ENCODE measurements around the gene IRF9. TPM values are rescaled to one million over a fixed set of nuclear protein-coding genes. Genes with fewer than 3 reads are reported as not detected.

Gene IRF9
- total RNA-seq, 3 donors from 2014 or later, result 44.6 to 76.0 (median 54.7) TPM

- Histone ChIP-seq H3K27me3 (no peaks in the 10 kb centered on the region), H3K9me3 (no peaks in the 10 kb centered on the region), H3K36me3 (peaks cover 5% of the 10 kb centered on the region), H3K27ac (peak overlapping the region in 1 of 2 donors; percentile 80), H3K4me3 (no peak overlapping the region), H3K4me1 (peaks cover 0 to 8% of the 10 kb centered on the region in 2 donors)
- no peak for DNase-seq (ENCODE audit: low spot score in 2 of 2)
- intact Hi-C loops (cut with DNase I; ENCODE audit: low total_unique reads), result no loop called here
- TF ChIP-seq POLR2AphosphoS5 (IDR thresholded peaks at IDR 0.05) (no peak), POLR2A (IDR thresholded peaks at IDR 0.05) (no peak)
Observed at GRCh38 chr14:24186831-24187538, 25.9 kb downstream of the IRF9 start.

GRCh38 chr14:24187539-24187915 lies 26.5 kb downstream of the IRF9 start:
- no peak for TF ChIP-seq POLR2AphosphoS5 (IDR thresholded peaks at IDR 0.05)
- no peak for TF ChIP-seq CTCF (IDR thresholded peaks at IDR 0.05)
- TF ChIP-seq POLR2A (IDR thresholded peaks at IDR 0.05), result no peak
- no peak for DNase-seq (ENCODE audit: low spot score in 2 of 2)
- H3K27ac ChIP-seq, result peak overlapping the region in 1 of 2 donors; percentile 80
- no peaks in the 10 kb centered on the region for H3K27me3 ChIP-seq
- intact Hi-C loops (cut with DNase I; ENCODE audit: low total_unique reads), result no loop called here
- H3K36me3 ChIP-seq, result peaks cover 5% of the 10 kb centered on the region
- peak overlapping the region; percentile 68 to 79 (median 76) for H3K4me3 ChIP-seq
- H3K4me1 ChIP-seq, result peaks cover 0 to 8% of the 10 kb centered on the region in 2 donors
- H3K9me3 ChIP-seq, result no peaks in the 10 kb centered on the region

DNA sequence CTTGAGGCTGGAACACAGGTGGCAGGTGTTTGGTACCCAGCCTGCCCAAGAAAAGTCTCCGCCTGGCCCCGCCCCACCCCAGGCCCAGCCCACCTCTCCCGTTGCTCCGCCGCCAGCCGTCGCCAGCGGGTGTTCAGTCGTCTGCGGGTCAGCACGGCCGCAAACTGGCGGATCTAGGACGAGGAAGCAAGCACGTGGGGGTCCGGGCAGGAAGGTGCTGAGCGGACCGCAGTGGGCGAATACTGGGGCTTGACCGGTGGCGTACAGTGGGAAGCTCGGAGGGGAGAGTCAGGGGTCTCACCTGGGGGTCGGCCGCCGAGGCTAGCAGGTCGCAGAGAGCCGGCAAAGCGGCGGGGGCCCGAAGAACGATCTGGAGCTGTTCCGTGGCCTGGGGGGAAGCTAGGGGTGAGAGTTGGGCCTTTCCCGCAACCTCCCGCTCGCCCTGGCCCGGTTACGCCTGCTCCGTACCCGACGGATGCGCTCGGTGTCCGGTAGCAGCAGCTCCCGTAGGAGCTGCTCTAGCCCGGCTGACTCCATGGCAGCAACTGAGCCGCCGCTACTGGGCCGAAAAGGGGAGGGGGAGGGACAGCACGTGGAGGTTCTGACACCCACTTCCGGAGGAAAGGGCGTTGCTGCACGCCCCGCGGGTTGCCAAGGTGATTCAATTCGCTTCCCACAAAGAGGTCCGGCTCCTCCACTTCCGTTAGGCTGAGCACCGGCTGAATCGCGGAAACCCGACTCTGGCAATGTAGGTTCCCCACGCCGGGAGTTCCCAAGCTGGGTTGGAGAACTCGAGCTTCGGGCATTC lies 27.4 kb downstream of the IRF9 start, which contains the start of gene IPO4:
Gene IPO4 (minus strand): TSS at position 566 of the 808 bp plus-strand sequence. CDS start 29 bp downstream, at position 537.
- Histone ChIP-seq H3K4me3 (peak within 1 kb of the TSS; percentile 68 to 79 (median 76)), H3K27me3 (no peaks in the 10 kb centered on the region), H3K27ac (peak within 1 kb of the TSS; percentile 63 to 80), H3K4me1 (peaks cover 0 to 8% of the 10 kb centered on the region in 2 donors), H3K9me3 (no peaks in the 10 kb centered on the region), H3K36me3 (peaks cover 5% of the 10 kb centered on the region)
- peak; percentile 95 to 97 for DNase-seq (ENCODE audit: low spot score in 2 of 2)
- intact Hi-C loops (cut with DNase I; ENCODE audit: low total_unique reads), result no loop called here
- peak; percentile 74 to 85 (median 80) for TF ChIP-seq POLR2AphosphoS5 (IDR thresholded peaks at IDR 0.05)
- no peak for TF ChIP-seq CTCF (IDR thresholded peaks at IDR 0.05)

GRCh38 chr14:24189059-24189375 lies 28.0 kb downstream of the IRF9 start:
- intact Hi-C loops (cut with DNase I; ENCODE audit: low total_unique reads), result no loop called here
- H3K27me3 ChIP-seq, result no peaks in the 10 kb centered on the region
- TF ChIP-seq POLR2A (IDR thresholded peaks at IDR 0.05) (no peak), CTCF (IDR thresholded peaks at IDR 0.05) (no peak), POLR2AphosphoS5 (IDR thresholded peaks at IDR 0.05) (no peak)

DNA sequence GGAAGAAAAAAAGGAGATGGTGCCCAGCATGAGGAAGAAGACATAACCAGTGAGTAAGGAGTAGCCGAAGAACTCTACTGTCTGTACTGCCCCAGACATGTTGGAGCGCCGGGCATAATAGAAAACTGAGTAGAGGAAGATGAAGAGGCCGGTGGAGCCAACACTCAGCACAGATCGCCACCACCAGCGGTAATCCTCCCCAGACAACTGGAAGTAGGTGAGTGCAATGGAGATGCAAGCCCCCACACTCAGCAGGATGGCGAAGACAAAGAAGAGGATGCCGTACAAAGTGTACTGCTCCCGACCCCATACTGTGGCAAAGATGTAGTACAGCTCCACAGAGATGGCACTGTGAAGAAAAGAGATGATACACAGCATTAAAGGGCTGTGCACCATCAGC lies 28.4 kb downstream of the IRF9 start:
- Histone ChIP-seq H3K27ac (peak overlapping the region in 1 of 2 donors; percentile 63), H3K4me1 (peaks cover 2 to 8% of the 10 kb centered on the region in 2 donors), H3K36me3 (peaks cover under 1% of the 10 kb centered on the region), H3K27me3 (no peaks in the 10 kb centered on the region), H3K9me3 (no peaks in the 10 kb centered on the region), H3K4me3 (no peak overlapping the region)
- intact Hi-C loops (cut with DNase I; ENCODE audit: low total_unique reads), result no loop called here
- TF ChIP-seq POLR2AphosphoS5 (IDR thresholded peaks at IDR 0.05) (no peak), POLR2A (IDR thresholded peaks at IDR 0.05) (no peak)
- no peak for DNase-seq (ENCODE audit: low spot score in 2 of 2)

More at GRCh38 chr14:24189059-24189375, 28.0 kb downstream of the IRF9 start:
- Histone ChIP-seq H3K36me3 (peaks cover 5% of the 10 kb centered on the region), H3K27ac (peak overlapping the region in 1 of 2 donors; percentile 63), H3K9me3 (no peaks in the 10 kb centered on the region), H3K4me3 (peak overlapping the region in 2 of 3 donors; percentile 76 to 79), H3K4me1 (peaks cover 0 to 8% of the 10 kb centered on the region in 2 donors)
- no peak for DNase-seq (ENCODE audit: low spot score in 2 of 2)

- H3K36me3 ChIP-seq, result no peaks in the 10 kb centered on the region
- H3K4me3 ChIP-seq, result no peak overlapping the region
- peaks cover 5 to 8% of the 10 kb centered on the region in 2 donors for H3K4me1 ChIP-seq
- H3K27me3 ChIP-seq, result no peaks in the 10 kb centered on the region
- H3K9me3 ChIP-seq, result no peaks in the 10 kb centered on the region
- DNase-seq (ENCODE audit: low spot score in 2 of 2), result no peak
- TF ChIP-seq CTCF (IDR thresholded peaks at IDR 0.05) (no peak), POLR2A (IDR thresholded peaks at IDR 0.05) (no peak), POLR2AphosphoS5 (IDR thresholded peaks at IDR 0.05) (no peak)
- no peak overlapping the region for H3K27ac ChIP-seq
- intact Hi-C loops (cut with DNase I; ENCODE audit: low total_unique reads), result no loop called here
Observed at GRCh38 chr14:24190416-24190815, 29.4 kb downstream of the IRF9 start.

Measured in breast epithelium (tissue), 4 donors.